ENCODE data around the gene RNF130.
A peak's percentile ranks its signal among the peaks of the same experiment; 100 is the strongest.
"Not testable (repeated sequence)": the region's sequence is repeated elsewhere in the genome, so short reads cannot be mapped to it uniquely, and the experiment has no call there.

The RNF130 gene

GRCh38 chr5:180102636-180103035 lies 31.1 kb upstream of the RNF130 start:
- no peak for DNase-seq

GRCh38 chr5:180101451-180102105 lies 30.0 kb upstream of the RNF130 start:
- DNase-seq, result no peak

- no peak for DNase-seq
These were observed 29.3 kb upstream of the RNF130 start for GRCh38 chr5:180100621-180101450.

- DNase-seq, result no peak
These were observed 28.4 kb upstream of the RNF130 start for GRCh38 chr5:180099733-180100611.

GRCh38 chr5:180098991-180099732 lies 27.6 kb upstream of the RNF130 start:
- DNase-seq, result no peak

- DNase-seq, result no peak
These were observed 27.0 kb upstream of the RNF130 start for GRCh38 chr5:180098526-180098925.

- DNase-seq, result no peak
These were observed 26.4 kb upstream of the RNF130 start for GRCh38 chr5:180097926-180098325.

GRCh38 chr5:180097163-180097894 lies 25.8 kb upstream of the RNF130 start:
- DNase-seq, result no peak

- no peak for DNase-seq
These were observed 25.1 kb upstream of the RNF130 start for GRCh38 chr5:180096616-180097015.

- no peak for DNase-seq
These were observed 24.0 kb upstream of the RNF130 start for GRCh38 chr5:180095545-180095944.

- DNase-seq, result peak; percentile 81 to 95
These were observed 22.3 kb upstream of the RNF130 start for GRCh38 chr5:180093651-180094382.

- DNase-seq, result no peak
These were observed 21.7 kb upstream of the RNF130 start for GRCh38 chr5:180093241-180093640.

GRCh38 chr5:180090769-180091546 lies 19.4 kb upstream of the RNF130 start:
- peak in 1 of 2 donors; percentile 21 for DNase-seq

GRCh38 chr5:180090098-180090768 lies 18.7 kb upstream of the RNF130 start:
- peak; percentile 66 to 80 for DNase-seq

- not testable (repeated sequence) for DNase-seq
These were observed 18.1 kb upstream of the RNF130 start for GRCh38 chr5:180089628-180090027.

GRCh38 chr5:180088561-180088960 lies 17.0 kb upstream of the RNF130 start:
- no peak for DNase-seq

GRCh38 chr5:180086816-180087399 lies 15.3 kb upstream of the RNF130 start:
- no peak for DNase-seq

GRCh38 chr5:180085837-180086236 lies 14.3 kb upstream of the RNF130 start:
- no peak for DNase-seq
